GM13976 (cell line): ENCODE measurements around the gene FAM53B.

Experiments used
- DNase-seq: peaks from one replicate; pipeline ENCODE4 v3.0.0; 2012; ENCODE audit warnings: low spot score
- CTCF ChIP-seq: IDR thresholded peaks from 2 replicates; pipeline ENCODE4 v1.5.1; 2012; ENCODE audit warnings: borderline replicate concordance, mild to moderate bottlenecking; ENCODE audit not compliant: insufficient read depth; ENCODE audit errors: extremely low read depth, missing control alignments, control extremely low read depth
- in situ Hi-C: fragments of 300-500 bp; cut with MboI; formaldehyde crosslinking; loops from one replicate; pipeline ENCODE4 v1.12.0; 2022; ENCODE audit warnings: low sequenced_read_pairs, mixed read lengths, inconsistent platforms; ENCODE audit not compliant: unreplicated experiment

FAM53B gene

GRCh38 chr10:124572751-124573150, 171.4 kb downstream of the FAM53B start:
- TF ChIP-seq CTCF = no peak
- in situ Hi-C loops = no loop called here
- no peak for DNase-seq

DNA sequence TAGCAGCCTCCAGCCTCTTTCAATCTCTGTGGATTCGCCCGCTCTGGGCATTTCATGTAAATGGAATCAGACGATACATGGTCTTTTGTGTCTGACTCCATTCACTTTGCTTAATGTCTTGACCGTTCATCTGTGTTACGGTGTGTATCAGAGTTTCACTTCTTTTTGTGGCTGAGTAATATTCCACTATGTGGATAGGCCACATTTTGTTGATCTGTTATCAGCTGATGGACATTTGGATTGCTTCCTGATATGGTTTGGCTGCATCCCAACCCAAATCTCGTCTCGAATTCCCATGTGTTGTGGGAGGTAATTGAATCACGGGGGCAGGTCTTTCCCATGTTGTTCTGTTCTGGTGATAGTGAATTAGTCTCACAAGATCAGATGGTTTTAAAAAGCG, 173.5 kb downstream of the FAM53B start:
- in situ Hi-C loops = no loop called here
- no peak for DNase-seq
- no peak for TF ChIP-seq CTCF

DNA sequence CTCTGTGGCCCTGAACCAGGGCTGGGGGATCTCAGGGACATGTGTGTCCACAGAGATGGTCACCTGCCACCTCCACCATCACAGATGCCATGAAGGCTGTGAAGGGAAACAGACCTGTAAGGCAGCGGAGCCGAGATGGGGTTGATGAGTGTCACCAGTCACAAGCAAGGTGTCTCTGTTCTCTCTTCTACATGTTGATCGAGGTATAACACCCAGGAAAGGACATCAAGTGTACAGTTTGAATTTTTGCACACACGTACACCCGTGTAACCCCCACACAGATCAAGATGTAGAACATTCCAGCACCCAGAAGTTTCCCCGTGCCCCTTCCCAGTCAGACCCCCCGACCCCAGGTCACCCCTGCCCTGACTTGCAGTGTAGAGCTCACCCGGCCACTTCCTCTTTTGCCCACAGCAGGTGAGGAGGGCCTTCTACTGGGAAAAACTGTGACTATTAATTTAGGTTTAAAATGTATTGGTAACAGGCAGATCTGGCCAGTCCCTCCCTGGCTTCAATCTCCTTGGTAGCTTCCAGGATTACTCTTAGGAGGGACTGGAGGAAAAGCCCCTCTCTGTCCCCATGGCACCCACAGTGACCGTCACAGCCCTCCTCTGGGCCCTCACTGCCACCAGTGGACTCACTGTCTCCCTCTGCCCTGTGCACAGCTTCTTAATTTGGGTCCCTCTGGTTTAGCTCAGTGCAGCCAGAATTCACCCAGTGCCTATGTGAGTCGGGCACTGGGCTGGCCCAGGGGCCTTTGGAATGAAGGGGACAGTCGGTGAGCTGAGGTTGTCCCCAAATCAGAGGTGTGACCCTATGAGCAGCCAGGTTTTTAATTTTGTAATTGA, 174.3 kb downstream of the FAM53B start:
- TF ChIP-seq CTCF = no peak
- in situ Hi-C loops = no loop called here
- DNase-seq = no peak
